DOHH2 (cell line): ENCODE measurements around the gene HDHD5.

Experiments
- H3F3A ChIP-seq: fragments of 200-600 bp; sonication (generic), shearing (Covaris generic); 2 replicates; pipeline ENCODE4 v1.6.0; 2016; ENCODE audit warnings: antibody characterized with exemption, mild to moderate bottlenecking; ENCODE audit not compliant: control insufficient read depth, insufficient read depth
- H3K27ac ChIP-seq: fragments of 200-600 bp; sonication (generic); 2 replicates; pipeline ENCODE4 v1.5.1; 2014; ENCODE audit warnings: low read depth, mild to moderate bottlenecking, low read length, moderate library complexity
- H3K27me3 ChIP-seq: fragments of 200-600 bp; sonication (generic); 2 replicates; pipeline ENCODE4 v1.6.1; 2014; ENCODE audit warnings: mild to moderate bottlenecking, low read length, mixed read lengths; ENCODE audit not compliant: control insufficient read depth
- H3K36me3 ChIP-seq: fragments of 200-600 bp; sonication (generic); 2 replicates; pipeline ENCODE4 v1.6.1; 2014; ENCODE audit warnings: mild to moderate bottlenecking, low read length, moderate library complexity, mixed read lengths; ENCODE audit not compliant: control insufficient read depth
- H3K4me1 ChIP-seq: fragments of 200-600 bp; sonication (generic); 2 replicates; pipeline ENCODE4 v1.6.1; 2014; ENCODE audit warnings: mild to moderate bottlenecking, low read length, mixed read lengths; ENCODE audit not compliant: control insufficient read depth
- H3K4me2 ChIP-seq: fragments of 200-600 bp; sonication (generic); 2 replicates; pipeline ENCODE4 v1.6.0; 2014; ENCODE audit warnings: mild to moderate bottlenecking, low read length, moderate library complexity
- H3K4me3 ChIP-seq: fragments of 200-600 bp; sonication (generic); 2 replicates; pipeline ENCODE4 v1.5.1; 2014; ENCODE audit warnings: mild to moderate bottlenecking, low read length, mixed read lengths
- H3K79me2 ChIP-seq: fragments of 200-600 bp; sonication (generic); 2 replicates; pipeline ENCODE4 v1.6.1; 2014; ENCODE audit warnings: mild to moderate bottlenecking, low read length, mixed read lengths; ENCODE audit not compliant: control insufficient read depth
- H3K9me2 ChIP-seq: fragments of 200-600 bp; sonication (generic); replicated peaks from 2 replicates; pipeline ENCODE4 v1.6.1; 2014; ENCODE audit warnings: mild to moderate bottlenecking, low read length, mixed read lengths; ENCODE audit not compliant: control insufficient read depth
- H3K9me3 ChIP-seq: fragments of 200-600 bp; sonication (generic); 2 replicates; pipeline ENCODE4 v1.6.1; 2014; ENCODE audit warnings: antibody characterized with exemption, low read length, mixed read lengths; ENCODE audit not compliant: control insufficient read depth, insufficient read depth
- H4K20me1 ChIP-seq: fragments of 200-600 bp; sonication (generic); 2 replicates; pipeline ENCODE4 v1.6.0; 2014; ENCODE audit warnings: low read depth, mild to moderate bottlenecking, antibody characterized with exemption, low read length, moderate library complexity; ENCODE audit not compliant: control insufficient read depth, insufficient read depth
- CTCF ChIP-seq: fragments of 200-600 bp; sonication (generic); IDR thresholded peaks from one replicate; pipeline ENCODE4 v1.5.1; 2014; ENCODE audit warnings: antibody characterized with exemption, mild to moderate bottlenecking, low read depth, low read length; ENCODE audit not compliant: poor library complexity, severe bottlenecking
- EZH2phosphoT487 ChIP-seq: fragments of 200-600 bp; sonication (generic); IDR thresholded peaks from 2 replicates; pipeline ENCODE4 v1.6.1; 2017; ENCODE audit warnings: borderline replicate concordance, mild to moderate bottlenecking, antibody characterized with exemption, low read length, moderate library complexity, mixed read lengths

Gene HDHD5

GRCh38 chr22:17135153-17135760 is 23.8 kb downstream of the HDHD5 start:
- Histone ChIP-seq H3K27ac (no peak overlapping the region), H3K27me3 (no peaks in the 10 kb centered on the region), H3K9me2 (no peaks in the 10 kb centered on the region), H4K20me1 (no peaks in the 10 kb centered on the region), H3K4me2 (no peak overlapping the region), H3K79me2 (no peaks in the 10 kb centered on the region), H3K4me1 (peaks cover 34% of the 10 kb centered on the region), H3K36me3 (peaks cover 26% of the 10 kb centered on the region), H3F3A (no peaks in the 10 kb centered on the region), H3K4me3 (no peak overlapping the region), H3K9me3 (no peaks in the 10 kb centered on the region)
- TF ChIP-seq CTCF, result no peak
- no peak for TF ChIP-seq EZH2phosphoT487

GRCh38 chr22:17133137-17133536 is 25.9 kb downstream of the HDHD5 start:
- Histone ChIP-seq H4K20me1 (no peaks in the 10 kb centered on the region), H3K9me2 (no peaks in the 10 kb centered on the region), H3K27me3 (no peaks in the 10 kb centered on the region), H3K4me1 (peaks cover 36% of the 10 kb centered on the region), H3K4me2 (no peak overlapping the region; the same call in none of the 2 replicates), H3K27ac (peak overlapping the region; percentile 18; the same call in 1 of the 2 replicates), H3K36me3 (peaks cover 12% of the 10 kb centered on the region), H3K4me3 (no peak overlapping the region), H3K79me2 (no peaks in the 10 kb centered on the region), H3K9me3 (no peaks in the 10 kb centered on the region), H3F3A (no peaks in the 10 kb centered on the region)
- TF ChIP-seq CTCF (no peak), EZH2phosphoT487 (no peak)

- peak overlapping the region; percentile 56 for H3K27ac ChIP-seq
- peak overlapping the region; percentile 60 for H3K4me3 ChIP-seq
- H3K27me3 ChIP-seq, result no peaks in the 10 kb centered on the region
- no peaks in the 10 kb centered on the region for H4K20me1 ChIP-seq
- H3K9me3 ChIP-seq, result no peaks in the 10 kb centered on the region
- H3K4me2 ChIP-seq, result peak overlapping the region; percentile 79
- peaks cover 4% of the 10 kb centered on the region for H3K36me3 ChIP-seq
- no peaks in the 10 kb centered on the region for H3K9me2 ChIP-seq
- no peak for TF ChIP-seq EZH2phosphoT487
- no peak for TF ChIP-seq CTCF
- H3F3A ChIP-seq, result no peaks in the 10 kb centered on the region
- H3K4me1 ChIP-seq, result peaks cover 36% of the 10 kb centered on the region
- no peaks in the 10 kb centered on the region for H3K79me2 ChIP-seq
Observed at GRCh38 chr22:17132112-17132511, 27.0 kb downstream of the HDHD5 start.
